Astrocyte of the spinal cord (primary cell): ENCODE measurements around the gene TMEM69.
"Not testable (repeated sequence)": the region's sequence is repeated elsewhere in the genome, so short reads cannot be mapped to it uniquely, and the experiment has no call there.

ENCODE experiments used
- DNase-seq: peaks from one replicate; pipeline ENCODE4 v3.0.0; 2011; ENCODE audit warnings: low read depth, low spot score
- H3K4me3 ChIP-seq: 2 replicates; pipeline ENCODE4 v1.5.1; 2011; ENCODE audit warnings: low read depth, mild to moderate bottlenecking, low read length, moderate library complexity
- CTCF ChIP-seq: IDR thresholded peaks from 2 replicates; pipeline ENCODE4 v1.5.1; 2012; ENCODE audit warnings: low read depth, mild to moderate bottlenecking, low read length, inconsistent platforms
- in situ Hi-C: cut with HindIII; loops from 2 replicates; pipeline ENCODE4 v1.10.0; 2017; ENCODE audit warnings: low sequenced_read_pairs

TMEM69 gene

GRCh38 chr1:45716700-45717099 lies 28.7 kb downstream of the TMEM69 start:
- H3K4me3 ChIP-seq, result no peak overlapping the region
- in situ Hi-C loops, result no loop called here
- no peak for TF ChIP-seq CTCF
- no peak for DNase-seq

GRCh38 chr1:45717386-45717785 lies 29.4 kb downstream of the TMEM69 start:
- H3K4me3 ChIP-seq, DNase-seq, in situ Hi-C loops: not testable (repeated sequence)

- in situ Hi-C loops, result no loop called here
- no peak overlapping the region for H3K4me3 ChIP-seq
- DNase-seq, result no peak
- no peak for TF ChIP-seq CTCF
Observed at GRCh38 chr1:45718289-45718688, 30.3 kb downstream of the TMEM69 start.

GRCh38 chr1:45721207-45721606 lies 33.2 kb downstream of the TMEM69 start:
- DNase-seq, result peak; percentile 4
- TF ChIP-seq CTCF, result no peak
- in situ Hi-C loops, result no loop called here
- no peak overlapping the region for H3K4me3 ChIP-seq

GRCh38 chr1:45722809-45723208 lies 34.8 kb downstream of the TMEM69 start:
- DNase-seq, result no peak

GRCh38 chr1:45723248-45723930 lies 35.4 kb downstream of the TMEM69 start:
- in situ Hi-C loops, result no loop called here
- no peak overlapping the region for H3K4me3 ChIP-seq
- TF ChIP-seq CTCF, result no peak
- no peak for DNase-seq

More at GRCh38 chr1:45722809-45723208, 34.8 kb downstream of the TMEM69 start:
- TF ChIP-seq CTCF, result no peak
- no peak overlapping the region for H3K4me3 ChIP-seq
- in situ Hi-C loops, result no loop called here

- H3K4me3 ChIP-seq, DNase-seq, in situ Hi-C loops: not testable (repeated sequence)
Observed at GRCh38 chr1:45726007-45726406, 38.0 kb downstream of the TMEM69 start.
